ENCODE results near the gene MTHFD2L. TPM values are rescaled to one million over a fixed set of nuclear protein-coding genes. Genes with fewer than 3 reads are reported as not detected.

MTHFD2L gene
- total and polyA plus RNA-seq, 10 of the 15 experiments (the other 5 are each of a cell fraction or from before 2014, with no cell fraction given), result 4.8 to 25.4 (median 14.4) TPM

DNA sequence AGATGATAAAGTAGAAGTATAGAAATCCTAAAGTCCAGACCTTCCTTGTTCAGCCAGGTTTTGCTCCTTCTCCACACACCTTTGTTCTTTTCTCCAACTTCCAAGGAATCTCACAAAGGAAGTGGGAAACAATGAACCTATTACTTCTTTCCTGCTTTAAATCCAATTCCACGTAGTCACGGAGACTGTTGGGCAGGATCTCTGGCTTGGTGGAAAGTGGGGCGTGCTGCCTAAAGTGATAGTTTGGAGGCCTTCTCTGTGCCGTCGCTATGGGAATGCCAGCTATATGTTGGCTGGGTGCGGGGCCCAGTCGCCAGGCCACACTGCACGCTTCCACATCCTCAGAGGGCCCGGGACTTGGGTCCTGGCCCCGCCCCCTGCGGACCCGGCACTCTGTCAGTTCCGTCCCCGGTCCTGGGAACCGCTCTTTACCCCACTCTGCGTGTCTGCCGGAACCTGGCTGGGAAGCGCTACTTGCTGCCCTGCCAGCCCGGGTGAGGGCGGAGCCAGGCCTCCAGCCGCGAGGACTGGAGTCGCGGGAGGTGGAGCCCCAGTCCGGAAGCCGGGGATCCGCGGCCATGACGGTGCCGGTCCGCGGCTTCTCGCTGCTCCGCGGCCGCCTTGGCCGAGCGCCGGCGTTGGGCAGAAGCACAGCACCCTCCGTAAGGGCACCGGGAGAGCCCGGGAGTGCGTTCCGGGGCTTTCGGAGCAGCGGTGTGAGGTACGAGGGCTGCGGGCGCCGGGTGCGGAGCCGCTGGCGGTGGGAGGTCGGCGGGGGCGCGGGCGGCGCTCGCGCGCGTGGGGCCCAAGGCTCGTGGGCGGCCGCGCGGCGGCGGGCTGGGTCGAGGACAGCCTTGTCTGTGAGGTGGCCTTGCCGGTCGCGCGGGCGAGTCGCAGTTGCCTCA lies at the start of gene MTHFD2L (continued):
- TF ChIP-seq, protein P1, sequence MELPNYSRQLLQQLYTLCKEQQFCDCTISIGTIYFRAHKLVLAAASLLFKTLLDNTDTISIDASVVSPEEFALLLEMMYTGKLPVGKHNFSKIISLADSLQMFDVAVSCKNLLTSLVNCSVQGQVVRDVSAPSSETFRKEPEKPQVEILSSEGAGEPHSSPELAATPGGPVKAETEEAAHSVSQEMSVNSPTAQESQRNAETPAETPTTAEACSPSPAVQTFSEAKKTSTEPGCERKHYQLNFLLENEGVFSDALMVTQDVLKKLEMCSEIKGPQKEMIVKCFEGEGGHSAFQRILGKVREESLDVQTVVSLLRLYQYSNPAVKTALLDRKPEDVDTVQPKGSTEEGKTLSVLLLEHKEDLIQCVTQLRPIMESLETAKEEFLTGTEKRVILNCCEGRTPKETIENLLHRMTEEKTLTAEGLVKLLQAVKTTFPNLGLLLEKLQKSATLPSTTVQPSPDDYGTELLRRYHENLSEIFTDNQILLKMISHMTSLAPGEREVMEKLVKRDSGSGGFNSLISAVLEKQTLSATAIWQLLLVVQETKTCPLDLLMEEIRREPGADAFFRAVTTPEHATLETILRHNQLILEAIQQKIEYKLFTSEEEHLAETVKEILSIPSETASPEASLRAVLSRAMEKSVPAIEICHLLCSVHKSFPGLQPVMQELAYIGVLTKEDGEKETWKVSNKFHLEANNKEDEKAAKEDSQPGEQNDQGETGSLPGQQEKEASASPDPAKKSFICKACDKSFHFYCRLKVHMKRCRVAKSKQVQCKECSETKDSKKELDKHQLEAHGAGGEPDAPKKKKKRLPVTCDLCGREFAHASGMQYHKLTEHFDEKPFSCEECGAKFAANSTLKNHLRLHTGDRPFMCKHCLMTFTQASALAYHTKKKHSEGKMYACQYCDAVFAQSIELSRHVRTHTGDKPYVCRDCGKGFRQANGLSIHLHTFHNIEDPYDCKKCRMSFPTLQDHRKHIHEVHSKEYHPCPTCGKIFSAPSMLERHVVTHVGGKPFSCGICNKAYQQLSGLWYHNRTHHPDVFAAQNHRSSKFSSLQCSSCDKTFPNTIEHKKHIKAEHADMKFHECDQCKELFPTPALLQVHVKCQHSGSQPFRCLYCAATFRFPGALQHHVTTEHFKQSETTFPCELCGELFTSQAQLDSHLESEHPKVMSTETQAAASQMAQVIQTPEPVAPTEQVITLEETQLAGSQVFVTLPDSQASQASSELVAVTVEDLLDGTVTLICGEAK (IDR thresholded peaks at IDR 0.05; ENCODE audit: borderline replicate concordance), result peak; percentile 66
- TF ChIP-seq RELA (IDR thresholded peaks at IDR 0.05; ENCODE audit: borderline replicate concordance, partially characterized antibody) (peak; percentile 35), ZSCAN29 (IDR thresholded peaks at IDR 0.05) (peak; percentile 51; the same call in 1 of the 2 replicates), PML (IDR thresholded peaks at IDR 0.05; ENCODE audit: low read length) (peak; percentile 57; the same call in 1 of the 2 replicates), MYC (IDR thresholded peaks at IDR 0.05; ENCODE audit: insufficient read depth, insufficient read length, insufficient replicate concordance, low read length, severe bottlenecking) (no peak), BMI1 (IDR thresholded peaks at IDR 0.05; ENCODE audit: borderline replicate concordance) (peak; percentile 29; the same call in 1 of the 2 replicates), TARDBP (IDR thresholded peaks at IDR 0.05; ENCODE audit: borderline replicate concordance) (no peak), EED (IDR thresholded peaks at IDR 0.05; ENCODE audit: low read depth) (peak; percentile 72; the same call in 1 of the 2 replicates), CHD1 (IDR thresholded peaks at IDR 0.05; ENCODE audit: low read depth, low read length) (0 out of 2 replicates have a peak, but pooled peaks have one; percentile 17), POLR2A (IDR thresholded peaks at IDR 0.05; ENCODE audit: low read depth, low read length) (peak; percentile 98), GABPA (IDR thresholded peaks at IDR 0.05; ENCODE audit: low read depth) (peak; percentile 58; the same call in 1 of the 2 replicates), NR2F1 (conservative IDR thresholded peaks at IDR 0.05) (peak; percentile 86), ZNF217 (IDR thresholded peaks at IDR 0.05) (no peak), ETV6 (conservative IDR thresholded peaks at IDR 0.05 in 1 of 2, IDR thresholded peaks at IDR 0.05 in 1 of 2; ENCODE audit: borderline replicate concordance in 1 of 2, low read depth in 1 of 2) (no peak), SP1 (IDR thresholded peaks at IDR 0.05; ENCODE audit: low read depth, low read length) (peak; percentile 43), CREM (IDR thresholded peaks at IDR 0.05; ENCODE audit: low read depth) (peak; percentile 49; the same call in 1 of the 2 replicates)
